Testis (tissue), 3 donors: ENCODE results near the gene SULT1B1. TPM values are rescaled to one million over a fixed set of nuclear protein-coding genes. Genes with fewer than 3 reads are reported as not detected.

Experiments used
- DNase-seq: peaks from one replicate; pipeline ENCODE4 v3.0.0-alpha.2; 2019
- H3K27ac ChIP-seq, 2 donors: fragments of 200-600 bp; sonication (generic); one replicate each; pipeline ENCODE4 v1.5.1; 2019
- H3K27me3 ChIP-seq: fragments of 200-600 bp; sonication (generic); one replicate; pipeline ENCODE4 v1.5.1; 2019
- H3K36me3 ChIP-seq: fragments of 200-600 bp; sonication (generic); one replicate; pipeline ENCODE4 v1.5.1; 2017; ENCODE audit warnings: low read depth; ENCODE audit errors: missing control alignments
- H3K4me1 ChIP-seq: fragments of 200-600 bp; sonication (generic); one replicate; pipeline ENCODE4 v1.5.1; 2019
- H3K4me3 ChIP-seq, 2 donors: fragments of 200-600 bp; sonication (generic); one replicate each; pipeline ENCODE4 v1.5.1; 2017 to 2019
- H3K9me3 ChIP-seq: fragments of 200-600 bp; sonication (generic); one replicate; pipeline ENCODE4 v1.5.1; 2017
- CTCF ChIP-seq, 3 experiments: fragments of 450-650 bp in 2 of 3; fragments of 200-600 bp in 1 of 3; sonication (generic) in 1 of 3; IDR thresholded peaks; one replicate each; pipeline ENCODE4 v1.5.1; 2016 to 2019; ENCODE audit warnings: antibody characterized with exemption in 3 of 3, mild to moderate bottlenecking in 2 of 3, moderate library complexity in 1 of 3
- POLR2A ChIP-seq: fragments of 450-650 bp; IDR thresholded peaks from one replicate; pipeline ENCODE4 v1.6.1; 2017; ENCODE audit warnings: antibody characterized with exemption, mild to moderate bottlenecking, moderate library complexity
- WGBS, 2 donors: methylation state at CpG; one replicate each; pipeline ENCODE4 v1.1.5; 2018; 5-methylcytosine and 5-hydroxymethylcytosine counted together
- intact Hi-C: fragments of 100-400 bp; cut with DNase I; formaldehyde crosslinking; loops from one replicate; pipeline ENCODE4 v1.15.1; 2023; ENCODE audit warnings: low total_unique reads
- polyA plus RNA-seq: library from polyadenylated mRNA; stranded (reverse); fragments of 350-450 nt; fragmentation: Illumina TruSeq; extraction: RNeasy Lipid Tissue Mini Kit (QIAGEN cat#74804); gene quantifications from one replicate; pipeline ENCODE4 v1.2.3, GENCODE V29; 2014; ENCODE audit warnings: low read depth, low replicate concordance; ENCODE audit not compliant: insufficient read depth
- total RNA-seq, 2 donors: library from RNA; depleted of rRNA; stranded (reverse); fragments of >200 nt; gene quantifications; one replicate each; pipeline ENCODE4 v1.2.3, GENCODE V29; 2016

SULT1B1 gene
- total and polyA plus RNA-seq, 3 donors from 2014 or later = 0.24 to 0.34 (median 0.31) TPM

DNA sequence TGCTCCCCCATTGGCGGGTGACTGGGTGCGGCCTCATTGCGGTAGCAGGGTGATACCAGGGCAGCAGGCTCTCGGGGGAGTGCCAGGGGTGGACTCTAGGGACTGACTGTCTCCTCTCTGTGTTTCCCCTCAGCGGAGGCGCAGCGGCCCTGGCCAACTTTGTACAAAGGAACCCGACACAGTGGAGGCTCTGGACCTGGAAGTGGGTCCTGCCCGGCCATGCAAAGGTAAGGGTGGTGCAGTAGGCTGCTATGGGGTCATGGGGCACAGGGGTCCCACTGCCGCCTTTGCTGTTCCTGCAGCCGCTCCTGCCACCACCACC lies 16.3 kb downstream of the SULT1B1 start:
- H3K4me1 ChIP-seq = no peaks in the 10 kb centered on the region
- no peak overlapping the region for H3K4me3 ChIP-seq
- no peaks in the 10 kb centered on the region for H3K9me3 ChIP-seq
- H3K27ac ChIP-seq = no peak overlapping the region
- intact Hi-C loops = no loop called here
- no peak for DNase-seq
- TF ChIP-seq CTCF (IDR thresholded peaks at IDR 0.05) (no peak), POLR2A (no peak)
- 84 to 87% methylated on average over 5 to 11 of the region's 11 CpGs for WGBS, 2 donors
- no peaks in the 10 kb centered on the region for H3K36me3 ChIP-seq
- no peaks in the 10 kb centered on the region for H3K27me3 ChIP-seq

GRCh38 chr4:69743476-69744156 lies 16.8 kb downstream of the SULT1B1 start:
- H3K4me3 ChIP-seq = no peak overlapping the region
- WGBS, 2 donors = 80 to 93% methylated on average over 6 to 13 of the region's 13 CpGs
- H3K27ac ChIP-seq = no peak overlapping the region
- no peaks in the 10 kb centered on the region for H3K4me1 ChIP-seq
- intact Hi-C loops = no loop called here
- H3K27me3 ChIP-seq = no peaks in the 10 kb centered on the region
- no peaks in the 10 kb centered on the region for H3K36me3 ChIP-seq
- H3K9me3 ChIP-seq = no peaks in the 10 kb centered on the region
- TF ChIP-seq POLR2A (no peak), CTCF (IDR thresholded peaks at IDR 0.05) (no peak)
- no peak for DNase-seq

DNA sequence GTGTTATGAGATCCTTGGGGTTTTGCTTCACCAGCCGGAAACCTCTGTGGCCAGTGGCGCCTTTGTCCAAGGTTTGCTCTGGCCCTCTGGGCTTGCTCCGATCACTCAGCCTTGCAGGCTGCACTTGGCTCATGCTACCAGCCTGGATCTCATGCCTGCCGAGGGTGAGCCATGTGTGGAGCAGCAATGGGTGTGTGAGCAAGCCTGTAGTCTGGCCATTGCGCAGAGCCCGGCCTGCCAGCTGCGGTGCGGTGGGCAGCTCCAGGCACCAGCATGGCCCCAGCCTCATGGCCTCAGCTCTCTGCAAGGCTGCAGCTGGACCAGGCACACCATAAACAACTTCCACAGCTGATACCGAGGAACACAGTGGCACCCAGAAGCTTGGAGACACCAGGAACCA lies 17.8 kb downstream of the SULT1B1 start:
- TF ChIP-seq POLR2A (no peak), CTCF (IDR thresholded peaks at IDR 0.05) (no peak)
- Histone ChIP-seq H3K4me3 (no peak overlapping the region), H3K27me3 (no peaks in the 10 kb centered on the region), H3K4me1 (no peaks in the 10 kb centered on the region), H3K9me3 (no peaks in the 10 kb centered on the region), H3K36me3 (no peaks in the 10 kb centered on the region), H3K27ac (no peak overlapping the region)
- intact Hi-C loops = no loop called here
- WGBS, 2 donors = 94 to 98% methylated on average over 7 to 9 of the region's 9 CpGs
- no peak for DNase-seq

DNA sequence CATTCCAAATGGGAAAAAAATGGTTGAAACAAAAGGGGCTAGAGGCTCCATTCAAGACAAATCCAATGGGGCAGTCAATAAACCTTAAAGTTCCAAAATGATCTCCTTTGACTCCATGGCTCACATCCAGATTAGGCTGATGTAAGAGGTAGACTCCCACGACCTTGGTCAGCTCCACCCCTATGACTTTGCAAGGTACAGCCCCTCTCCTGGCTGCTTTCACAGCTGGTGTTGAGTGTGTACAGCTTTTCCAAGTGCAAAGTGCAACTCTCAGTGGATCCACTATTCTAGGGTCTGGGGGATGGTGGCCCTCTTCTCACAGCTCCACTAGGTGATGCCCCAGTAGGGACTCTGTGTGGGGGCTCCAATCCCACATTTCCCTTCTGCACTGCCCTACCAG lies 21.5 kb downstream of the SULT1B1 start:
- DNase-seq = no peak
- 50 to 64% methylated on average over 1 of the region's 1 CpG for WGBS, 2 donors
- Histone ChIP-seq H3K27ac (no peak overlapping the region), H3K9me3 (no peaks in the 10 kb centered on the region), H3K4me3 (no peak overlapping the region), H3K36me3 (no peaks in the 10 kb centered on the region), H3K27me3 (no peaks in the 10 kb centered on the region), H3K4me1 (no peaks in the 10 kb centered on the region)
- TF ChIP-seq POLR2A (no peak), CTCF (IDR thresholded peaks at IDR 0.05) (no peak)
- intact Hi-C loops = no loop called here

DNA sequence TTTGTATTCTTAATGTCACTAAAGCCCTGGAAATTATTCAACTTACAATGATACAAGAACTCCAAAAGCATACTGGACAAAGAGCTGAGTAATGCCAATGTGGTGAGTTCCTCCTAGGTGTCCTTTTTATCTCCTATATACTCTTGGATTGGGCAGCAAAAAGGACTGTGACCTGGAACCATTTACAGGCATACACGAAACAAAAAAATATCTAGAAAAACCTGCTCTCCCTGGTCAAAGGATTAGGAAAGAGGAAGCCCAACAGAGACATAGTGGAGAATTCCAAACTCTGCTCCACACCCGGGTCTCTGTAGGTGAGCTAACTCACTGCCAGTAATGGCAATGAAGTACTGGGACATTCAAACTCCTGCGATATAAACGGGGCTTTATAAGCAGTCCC lies 25.3 kb downstream of the SULT1B1 start:
- TF ChIP-seq CTCF (IDR thresholded peaks at IDR 0.05) (no peak), POLR2A (no peak)
- Histone ChIP-seq H3K36me3 (no peaks in the 10 kb centered on the region), H3K27me3 (no peaks in the 10 kb centered on the region), H3K9me3 (no peaks in the 10 kb centered on the region), H3K27ac (no peak overlapping the region), H3K4me3 (no peak overlapping the region), H3K4me1 (no peaks in the 10 kb centered on the region)
- WGBS, 2 donors = 40 to 73% methylated on average over 4 of the region's 4 CpGs
- no peak for DNase-seq
- intact Hi-C loops = no loop called here
